ENCODE measurements around the gene IL1RAP.

Gene IL1RAP

DNA sequence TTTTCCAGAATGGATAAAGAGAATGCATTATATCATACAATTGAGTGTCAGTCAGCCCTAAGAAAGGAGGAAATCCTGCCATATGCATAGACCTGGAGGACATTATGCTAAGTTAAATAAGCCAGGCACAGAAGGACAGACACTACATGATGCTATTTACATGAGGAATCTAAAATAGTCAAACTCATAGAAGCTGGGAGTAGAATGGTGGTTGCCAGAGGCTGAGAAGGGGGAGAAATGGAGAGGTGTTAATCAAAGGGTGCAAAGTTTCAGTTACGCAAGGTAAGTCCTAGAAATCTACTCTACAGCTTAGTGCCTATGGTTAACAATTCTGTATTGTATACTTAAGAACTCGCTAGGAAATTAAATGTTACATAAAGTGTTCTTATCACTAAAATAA, 66.5 kb downstream of the IL1RAP start:
- DNase-seq = no peak

DNA sequence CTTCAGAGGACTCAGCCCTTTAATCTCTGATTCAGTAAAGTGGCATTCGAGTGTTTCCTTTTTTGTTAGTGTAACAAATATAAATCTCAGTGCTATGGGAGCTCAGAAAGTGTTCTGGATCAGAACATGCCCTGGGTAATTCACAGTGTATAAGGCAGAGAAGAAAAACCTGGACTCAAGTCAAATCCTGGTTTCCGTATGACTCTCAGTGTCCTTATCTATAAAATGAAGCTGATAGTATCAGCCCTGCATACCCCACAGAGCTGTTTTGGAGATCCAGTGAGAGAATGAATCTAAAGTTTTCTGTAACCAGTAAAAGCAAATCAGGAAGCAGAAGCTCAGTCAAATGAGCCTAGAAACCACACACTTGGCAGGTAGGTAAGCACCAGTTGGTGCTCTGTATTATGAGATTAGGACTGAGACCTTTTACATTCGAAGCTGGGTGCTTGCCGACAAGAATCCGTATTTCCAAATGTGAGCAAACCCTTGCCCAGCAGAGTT, 67.2 kb downstream of the IL1RAP start:
- no peak for DNase-seq

DNA sequence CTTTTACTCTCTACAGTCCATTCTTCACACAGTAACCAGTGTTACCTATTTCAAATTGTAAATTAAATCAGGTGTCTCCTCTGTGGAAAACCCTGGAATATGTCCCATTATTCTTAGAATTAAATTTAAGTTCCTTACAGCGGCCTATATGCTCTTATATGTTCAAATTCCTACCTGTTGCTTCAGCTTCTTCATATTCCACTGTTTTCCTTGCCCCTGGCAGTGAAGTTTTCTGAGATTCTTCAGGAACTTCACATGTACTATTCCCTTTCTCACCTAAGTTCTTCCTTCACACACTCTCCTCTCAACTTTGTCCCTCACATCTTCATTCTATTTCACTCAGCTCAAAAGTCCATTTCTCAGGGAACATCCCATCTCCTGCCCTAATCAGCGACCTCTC, 68.8 kb downstream of the IL1RAP start:
- DNase-seq = no peak

DNA sequence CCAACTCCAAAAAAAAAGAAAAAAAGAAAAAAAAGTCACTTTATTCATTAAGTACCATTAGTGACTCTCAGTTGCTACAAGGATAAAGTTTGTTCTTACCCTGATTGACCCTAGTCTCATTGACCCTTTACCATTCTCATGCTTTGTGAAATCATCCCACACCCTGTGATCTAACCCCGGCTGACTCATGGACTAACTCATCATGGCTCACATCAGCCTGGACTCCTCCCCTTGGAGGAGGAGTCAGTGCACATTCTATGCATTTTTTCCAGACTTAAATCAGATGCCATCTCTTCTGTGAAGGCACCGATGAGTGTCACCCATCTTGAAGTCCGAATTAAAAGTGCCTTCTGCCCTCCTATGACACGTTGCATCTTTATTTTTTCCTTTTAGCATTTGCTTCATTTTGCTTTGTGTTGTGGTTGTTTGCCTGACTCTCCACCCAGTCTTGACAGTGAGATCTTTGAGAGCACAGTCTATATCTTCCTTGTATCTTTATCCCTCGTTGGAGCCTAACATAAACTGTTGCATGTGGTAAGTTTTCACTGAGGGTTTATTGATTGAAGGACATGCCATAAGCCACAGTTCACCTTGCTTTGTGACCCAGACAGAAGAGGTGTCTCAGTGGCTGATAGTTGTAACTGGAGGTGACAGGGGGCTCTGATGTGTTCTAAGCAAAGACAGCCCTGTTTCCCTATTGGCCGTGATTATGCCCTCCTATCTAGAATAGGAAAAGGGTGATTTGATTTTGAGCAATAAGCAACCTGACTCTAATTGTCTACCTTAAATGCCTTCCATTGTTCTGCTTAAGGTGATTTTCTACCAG, 72.1 kb downstream of the IL1RAP start:
- no peak for DNase-seq

DNA sequence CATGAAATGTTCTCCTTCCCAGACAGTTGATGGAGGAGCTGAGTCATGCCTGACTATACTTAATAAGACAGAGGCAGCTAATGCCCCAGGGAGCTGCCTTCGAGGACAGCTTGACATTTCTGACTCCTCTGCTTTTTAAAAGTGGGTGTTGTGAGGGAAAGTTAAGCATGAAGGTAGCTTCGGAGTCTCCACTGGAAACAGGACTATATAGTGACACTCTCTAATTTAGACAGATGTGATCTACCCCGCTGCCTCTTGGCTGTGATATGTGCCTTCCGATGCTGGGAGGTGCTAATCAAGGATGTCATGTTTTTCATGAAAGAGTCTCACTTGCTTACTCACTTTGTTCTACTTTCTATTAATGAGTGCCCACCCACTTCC, 72.7 kb downstream of the IL1RAP start:
- no peak for DNase-seq

DNA sequence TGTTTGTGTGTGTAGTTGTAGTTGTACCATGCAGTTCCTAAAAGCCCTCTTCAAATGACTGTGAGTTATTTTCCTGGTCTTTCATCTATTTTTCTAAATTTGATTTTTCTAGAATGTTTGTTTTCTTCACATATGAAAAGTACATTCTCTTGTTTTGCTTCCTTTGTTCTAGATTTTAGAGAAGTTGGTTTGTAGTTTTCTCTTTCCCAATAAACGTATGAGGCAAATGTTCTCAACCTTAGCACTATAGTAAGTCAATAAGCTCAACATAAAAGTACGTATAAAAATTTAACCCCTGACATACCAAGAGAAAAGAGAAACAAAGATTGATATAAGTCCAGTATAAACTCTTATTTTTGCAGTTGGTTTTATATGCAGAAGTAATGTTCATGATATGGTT, 74.7 kb downstream of the IL1RAP start:
- no peak for DNase-seq

DNA sequence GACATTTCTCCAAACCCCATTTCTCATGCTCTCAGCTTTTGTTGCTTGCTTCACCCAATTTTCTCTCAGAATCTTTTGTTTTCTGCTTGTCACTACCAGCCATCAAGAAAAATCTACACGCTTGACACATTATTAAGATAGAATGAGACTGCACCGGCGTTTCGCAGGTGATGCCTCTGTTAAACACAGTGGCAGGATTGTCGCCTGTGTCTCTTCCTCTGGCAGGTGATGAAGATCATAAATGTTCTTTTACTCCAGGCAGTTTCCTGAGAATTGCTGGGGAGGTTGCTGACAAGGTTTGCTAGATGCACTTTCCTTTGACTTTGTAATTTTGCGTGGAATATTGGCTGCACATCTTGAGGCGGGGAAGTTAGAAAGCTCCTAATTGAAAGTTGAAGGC, 75.4 kb downstream of the IL1RAP start:
- DNase-seq = no peak

DNA sequence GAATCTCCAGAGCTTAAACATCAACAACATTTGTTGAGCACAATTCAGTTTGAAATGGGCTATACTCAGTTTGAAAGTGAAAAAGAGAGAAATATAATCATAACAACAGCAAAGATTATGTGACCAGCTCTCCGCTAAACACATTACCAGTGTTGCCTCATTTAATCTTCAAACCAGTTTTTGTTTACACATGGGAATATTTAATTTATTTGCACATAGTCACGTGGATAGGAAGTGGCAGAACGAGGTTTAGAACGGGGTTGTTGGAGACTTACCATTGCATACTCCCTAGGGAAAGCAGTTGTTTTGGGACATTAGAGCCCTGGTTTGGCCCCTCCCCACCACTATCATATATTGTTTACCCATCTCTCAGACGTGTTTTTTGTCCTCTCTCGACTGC, 77.2 kb downstream of the IL1RAP start:
- DNase-seq = peak; percentile 78

DNA sequence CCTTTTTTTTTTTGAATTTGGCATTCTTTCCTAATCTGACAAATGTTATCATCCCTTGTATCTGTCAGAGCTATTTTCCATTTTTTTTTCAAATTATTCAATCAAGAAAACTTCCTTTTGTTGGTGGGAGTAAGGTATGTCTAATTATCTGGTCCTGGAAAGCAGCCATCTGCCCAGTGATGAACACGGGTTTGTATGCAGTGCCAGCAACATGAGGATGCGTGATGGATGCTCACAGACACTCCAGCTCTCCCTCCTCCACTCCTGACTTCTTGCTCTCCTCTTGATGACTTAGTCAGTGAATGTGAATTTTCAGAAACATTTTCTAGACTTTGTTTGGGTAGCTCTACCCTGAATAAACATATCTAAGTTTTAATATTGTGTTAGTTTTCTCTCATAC, 79.2 kb downstream of the IL1RAP start:
- no peak for DNase-seq

DNA sequence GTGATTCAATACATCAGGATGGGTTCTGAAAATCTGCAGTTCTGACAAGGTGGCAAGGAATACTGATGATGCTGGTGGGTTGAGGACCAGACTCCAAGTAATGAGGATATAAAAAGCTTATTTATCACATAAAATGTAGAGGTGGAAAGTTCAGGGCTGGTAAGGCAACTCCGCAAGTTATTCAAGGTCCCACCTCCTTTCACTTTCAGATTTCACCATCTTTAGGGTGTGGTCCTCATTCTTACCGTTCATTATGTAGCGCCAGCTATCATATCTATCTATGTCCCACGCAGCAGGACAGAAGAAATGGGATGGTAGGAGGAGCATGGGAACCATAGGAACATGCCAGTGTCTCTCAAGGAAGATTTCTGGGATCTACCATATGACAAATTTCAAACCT, 80.3 kb downstream of the IL1RAP start:
- no peak for DNase-seq

DNA sequence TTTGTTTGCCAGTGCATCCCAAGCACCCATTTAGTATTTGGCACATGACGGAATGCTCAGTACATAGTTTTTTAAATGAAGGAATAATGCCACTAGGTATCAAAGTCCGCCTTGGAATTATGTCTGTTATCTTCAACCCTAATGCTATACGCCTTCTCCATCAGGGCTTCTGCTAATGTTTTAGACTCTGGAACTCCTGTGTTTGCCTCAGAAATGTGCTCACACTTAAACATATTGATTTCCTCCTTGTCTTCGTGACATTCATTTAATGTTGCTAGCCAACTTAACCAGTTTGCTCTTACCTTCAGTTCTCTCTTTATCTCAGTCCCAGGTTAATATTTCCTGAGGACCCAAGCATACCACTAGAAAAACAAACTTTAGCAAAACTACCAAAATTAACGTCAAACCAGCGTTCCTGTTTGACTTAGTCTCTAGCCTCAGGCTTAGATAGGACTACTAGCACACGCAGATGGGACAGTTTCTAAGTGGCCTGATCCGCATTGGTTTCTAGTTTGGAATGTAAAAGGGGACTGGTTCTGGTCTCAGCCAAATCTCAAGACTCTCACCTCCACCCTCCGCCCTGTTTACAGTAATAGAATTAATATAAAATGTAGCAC, 81.4 kb downstream of the IL1RAP start:
- no peak for DNase-seq

DNA sequence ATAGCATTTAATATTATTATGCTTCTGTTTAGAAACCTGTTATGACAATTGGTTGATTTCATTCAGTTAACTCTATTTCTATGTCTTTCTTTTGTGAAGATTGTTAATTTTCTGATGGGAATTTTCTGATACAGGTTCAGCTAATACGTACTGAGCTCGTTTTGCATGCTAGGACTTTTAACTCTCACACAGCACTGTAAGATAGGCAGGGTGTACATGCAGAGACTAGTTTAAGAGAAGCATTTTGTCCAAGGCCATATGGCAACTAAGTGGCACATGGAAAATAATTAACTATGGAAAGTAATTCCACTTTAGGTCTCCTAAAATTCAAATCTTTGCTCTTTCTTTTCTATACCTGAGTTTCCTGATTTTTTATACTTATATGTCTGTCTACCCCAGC, 81.9 kb downstream of the IL1RAP start:
- no peak for DNase-seq

DNA sequence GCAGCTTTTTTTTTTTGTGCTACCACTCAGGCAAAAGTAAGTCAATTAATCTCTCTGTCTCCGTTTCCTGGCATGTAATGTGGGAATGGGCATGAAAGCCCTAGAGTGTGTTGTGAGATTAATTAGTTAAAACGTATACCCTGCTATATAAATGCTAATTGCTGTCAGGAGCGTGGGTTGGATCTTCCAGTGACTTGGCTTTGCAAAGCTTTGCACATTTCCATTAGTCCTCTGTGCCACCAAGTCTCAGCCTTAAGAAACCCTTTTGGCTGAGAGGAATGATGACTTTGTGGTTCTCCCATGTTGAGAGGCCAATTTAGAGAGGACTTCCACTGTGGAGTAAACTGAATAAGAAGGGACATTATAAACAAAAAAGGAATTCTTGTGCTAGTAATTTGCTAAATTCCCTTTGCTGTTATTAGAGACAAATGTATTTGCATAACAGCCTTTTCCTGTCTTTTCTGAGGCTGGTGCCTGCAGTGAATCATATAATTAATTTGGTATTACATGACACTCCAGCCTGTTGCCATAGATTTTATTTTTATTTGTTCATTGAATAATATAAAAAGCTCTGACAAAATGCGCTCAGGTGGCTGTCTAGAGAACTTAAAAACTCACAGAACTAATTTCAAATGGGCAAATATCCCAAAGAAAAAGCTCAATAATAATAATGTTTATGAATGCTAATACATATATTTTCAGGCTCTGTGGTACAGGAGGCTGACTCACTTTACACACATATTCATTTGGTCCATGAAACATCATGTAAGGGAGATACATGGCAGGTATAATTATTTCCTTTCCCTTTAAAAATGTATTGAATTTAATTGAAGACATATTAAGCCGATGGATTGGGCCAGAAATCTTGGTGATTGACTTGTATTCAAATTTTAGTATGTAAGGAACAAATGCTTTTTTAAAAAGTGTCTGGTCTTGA, 82.7 kb downstream of the IL1RAP start:
- no peak for DNase-seq

DNA sequence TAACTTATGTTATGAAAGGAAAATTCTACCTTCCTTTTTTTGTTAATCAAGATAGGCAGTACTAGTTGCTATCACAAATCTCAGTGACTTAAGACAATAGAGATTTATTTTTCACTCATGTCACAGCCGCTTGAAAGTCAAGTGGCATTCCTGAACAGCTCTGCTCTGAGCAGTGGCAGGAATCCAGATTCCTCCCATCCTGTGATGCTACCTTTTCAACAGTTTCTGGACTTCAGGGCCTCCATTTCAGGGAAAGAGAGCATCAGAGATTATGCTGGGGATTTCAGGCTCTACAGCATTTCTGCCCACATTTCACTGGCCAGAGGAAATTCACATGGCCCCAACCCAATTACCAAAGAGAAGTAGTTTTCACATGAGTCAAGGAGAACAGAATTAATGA, 83.4 kb downstream of the IL1RAP start:
- DNase-seq = no peak

DNA sequence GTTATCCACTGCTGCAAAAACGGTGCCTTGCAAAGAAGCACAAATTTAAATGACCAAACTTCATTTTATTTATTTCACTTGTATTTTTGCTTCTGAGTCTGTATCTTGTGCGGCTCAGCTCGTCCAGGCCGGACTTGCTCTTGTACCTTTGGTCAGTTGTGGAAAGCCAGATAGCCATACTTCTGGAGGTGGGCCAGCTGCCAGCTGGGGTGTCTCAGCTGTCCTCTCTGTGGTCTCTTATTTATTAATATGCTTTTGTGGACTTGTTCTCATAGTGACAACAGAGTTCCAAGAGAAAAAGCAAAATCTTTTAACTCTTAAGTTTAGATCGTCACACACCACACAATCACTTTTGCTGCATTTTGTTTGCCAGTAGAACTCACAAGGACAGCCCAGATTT, 87.7 kb downstream of the IL1RAP start:
- DNase-seq = no peak

DNA sequence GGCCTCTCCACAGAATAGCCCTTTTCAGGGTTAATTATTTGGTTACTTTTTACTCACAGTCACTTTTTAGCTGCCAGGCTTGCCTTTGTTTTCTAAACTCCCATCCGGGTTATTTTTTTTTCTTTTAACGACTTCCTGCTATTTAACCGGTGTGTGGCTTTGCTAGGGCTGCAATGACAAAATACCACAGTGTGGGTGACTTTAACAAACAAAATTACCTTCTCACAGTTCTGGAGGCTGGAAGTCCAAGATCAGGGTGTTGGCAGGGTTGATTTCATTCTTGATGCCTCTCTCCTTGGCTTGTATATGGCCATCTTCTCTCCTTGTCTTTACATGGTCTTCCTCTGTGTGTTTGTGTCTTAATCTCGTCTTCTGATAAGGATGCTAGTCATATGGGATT, 91.5 kb downstream of the IL1RAP start:
- DNase-seq = no peak

DNA sequence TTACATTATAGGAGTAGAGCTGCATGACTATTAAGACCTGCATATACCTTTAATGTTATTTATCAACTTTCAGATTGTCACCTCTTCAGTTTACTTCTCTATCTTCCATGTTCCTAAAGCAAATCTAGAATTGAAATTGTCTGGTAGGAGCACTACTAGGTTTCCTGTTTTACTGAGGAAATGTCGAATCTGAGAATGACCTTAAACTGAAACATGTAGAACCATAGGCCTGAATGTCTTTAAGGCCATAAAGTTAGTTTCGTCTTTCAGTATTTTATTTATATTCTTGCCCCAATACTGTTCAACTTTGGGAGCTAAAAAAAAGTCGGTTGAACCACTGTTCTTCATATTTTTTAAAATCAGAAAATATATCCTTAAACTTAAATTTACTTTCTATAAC, 92.7 kb downstream of the IL1RAP start:
- no peak for DNase-seq

DNA sequence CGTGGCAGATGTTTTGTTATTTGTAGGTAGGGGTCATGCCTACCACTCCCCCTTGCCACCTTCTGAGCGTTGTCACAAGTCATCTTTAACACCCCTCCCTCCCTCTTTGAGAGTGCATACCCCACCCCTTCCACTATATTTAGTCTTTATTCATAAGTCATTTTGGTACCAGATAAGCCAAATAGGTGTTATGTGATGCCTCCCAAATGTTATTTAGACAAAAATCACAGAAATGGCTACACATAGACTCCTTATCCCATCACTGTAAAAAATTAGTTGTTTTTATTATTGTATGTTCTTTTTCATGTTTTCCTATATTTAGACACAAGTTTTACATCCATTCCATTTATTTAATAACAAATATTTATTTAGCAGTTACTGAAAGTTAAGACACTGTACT, 93.1 kb downstream of the IL1RAP start:
- no peak for DNase-seq

DNA sequence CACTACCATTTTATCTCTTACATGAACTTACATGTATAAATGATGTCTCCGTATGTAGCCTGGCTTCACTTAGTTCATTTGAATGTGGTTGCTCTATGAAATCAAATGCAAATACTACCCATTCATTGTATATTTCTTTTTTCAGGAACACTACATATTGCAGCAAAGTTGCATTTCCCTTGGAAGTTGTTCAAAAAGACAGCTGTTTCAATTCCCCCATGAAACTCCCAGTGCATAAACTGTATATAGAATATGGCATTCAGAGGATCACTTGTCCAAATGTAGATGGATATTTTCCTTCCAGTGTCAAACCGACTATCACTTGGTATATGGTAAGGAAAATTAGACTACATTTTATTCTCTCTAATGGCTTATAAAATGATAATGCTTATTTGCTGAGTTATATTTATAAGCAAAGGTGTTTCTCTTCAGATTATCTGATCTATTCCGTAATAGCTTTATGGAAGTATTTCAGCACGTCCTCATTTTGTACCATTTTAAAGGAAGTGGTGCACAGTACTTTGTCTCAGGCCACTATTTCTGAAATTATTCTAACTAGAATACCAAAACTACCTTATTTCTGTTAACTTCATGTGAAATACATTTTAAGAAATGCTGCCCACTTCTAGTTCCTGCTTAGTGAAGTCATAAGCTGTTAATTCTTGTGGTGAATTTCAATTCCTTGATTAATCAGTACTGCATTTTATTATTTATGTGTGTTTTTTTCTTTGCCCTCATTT, 95.1 kb downstream of the IL1RAP start:
- DNase-seq = peak; percentile 58

DNA sequence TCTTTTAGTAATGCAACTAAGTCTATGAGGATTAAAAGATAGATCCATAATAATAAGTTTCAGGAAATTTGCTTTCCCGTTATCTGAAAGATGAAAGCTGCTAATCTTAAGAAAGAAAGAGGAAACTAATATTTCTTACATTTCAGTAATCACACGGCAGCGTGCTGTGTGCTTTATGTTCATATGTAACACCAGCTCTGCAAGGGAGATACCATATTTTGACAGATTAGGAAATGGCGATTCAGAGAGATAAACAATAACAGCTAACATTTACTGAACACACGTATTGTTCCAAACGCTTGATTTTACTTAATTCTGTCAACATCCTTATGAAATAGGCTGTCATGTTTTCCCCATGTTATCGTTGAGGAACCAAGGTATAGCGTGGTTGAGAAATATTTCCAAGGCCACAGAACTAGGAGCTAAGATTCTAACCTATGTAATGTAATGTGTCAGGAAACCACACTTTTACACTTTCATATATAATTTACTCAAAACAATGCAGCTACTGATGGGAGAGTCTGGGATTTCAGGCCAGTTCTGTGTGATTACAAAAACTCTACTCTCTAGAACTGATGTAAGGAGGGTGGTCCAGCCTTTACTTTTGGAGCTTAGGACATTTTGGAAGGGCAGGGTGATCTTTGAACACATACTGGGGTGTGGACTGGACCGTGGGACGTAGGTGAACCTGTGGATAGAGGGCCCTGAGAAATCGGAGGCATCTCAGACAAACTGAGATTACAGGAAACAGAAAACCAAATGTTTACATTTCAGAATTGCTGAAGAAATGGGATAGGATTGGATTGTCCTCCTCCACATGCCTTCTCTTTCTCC, 100.6 kb downstream of the IL1RAP start:
- no peak for DNase-seq

DNA sequence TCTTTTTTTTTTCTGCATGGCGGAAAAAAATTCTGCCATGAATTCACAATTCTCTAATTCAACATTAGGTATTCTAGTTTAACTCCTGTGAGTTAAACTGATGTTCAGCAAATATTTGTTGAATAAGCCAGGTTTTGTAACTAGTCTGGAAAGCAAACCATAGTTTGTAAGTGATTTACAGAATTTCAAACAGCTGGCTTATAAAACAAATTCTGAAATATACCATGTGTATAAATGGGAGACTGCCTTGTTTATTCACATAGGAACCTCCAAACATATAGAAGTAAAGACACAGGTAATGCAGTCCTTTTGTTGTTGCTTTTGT, 101.1 kb downstream of the IL1RAP start:
- no peak for DNase-seq

DNA sequence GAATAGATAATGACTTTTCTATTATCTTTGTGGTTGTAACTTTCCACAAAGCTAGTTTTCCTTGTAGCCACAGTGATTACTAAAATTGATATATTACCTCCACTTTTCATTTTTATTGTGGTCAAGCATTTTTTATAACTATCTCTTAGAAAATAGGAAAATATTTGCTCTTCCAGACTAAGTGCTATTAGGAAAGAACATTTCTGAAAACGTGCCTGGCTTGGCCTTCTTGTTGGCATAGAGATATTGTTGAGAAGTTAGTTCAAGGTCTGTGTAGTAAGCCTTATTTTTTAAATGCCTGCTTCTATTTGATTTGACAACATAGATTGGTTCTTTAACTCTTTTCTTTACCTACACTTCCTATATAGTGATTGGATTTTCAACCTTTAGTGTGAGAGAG, 101.7 kb downstream of the IL1RAP start:
- DNase-seq = no peak
